NOMO-1 treated with DMSO at 0.1 percent for 48 hours (cell line): ENCODE measurements around the gene ALOX12B.

Experiments used
- DNase-seq: peaks from one replicate; lab custom pipeline; 2025; ENCODE audit not compliant: unreplicated experiment; lab: John Stamatoyannopoulos, UW

The ALOX12B gene

DNA sequence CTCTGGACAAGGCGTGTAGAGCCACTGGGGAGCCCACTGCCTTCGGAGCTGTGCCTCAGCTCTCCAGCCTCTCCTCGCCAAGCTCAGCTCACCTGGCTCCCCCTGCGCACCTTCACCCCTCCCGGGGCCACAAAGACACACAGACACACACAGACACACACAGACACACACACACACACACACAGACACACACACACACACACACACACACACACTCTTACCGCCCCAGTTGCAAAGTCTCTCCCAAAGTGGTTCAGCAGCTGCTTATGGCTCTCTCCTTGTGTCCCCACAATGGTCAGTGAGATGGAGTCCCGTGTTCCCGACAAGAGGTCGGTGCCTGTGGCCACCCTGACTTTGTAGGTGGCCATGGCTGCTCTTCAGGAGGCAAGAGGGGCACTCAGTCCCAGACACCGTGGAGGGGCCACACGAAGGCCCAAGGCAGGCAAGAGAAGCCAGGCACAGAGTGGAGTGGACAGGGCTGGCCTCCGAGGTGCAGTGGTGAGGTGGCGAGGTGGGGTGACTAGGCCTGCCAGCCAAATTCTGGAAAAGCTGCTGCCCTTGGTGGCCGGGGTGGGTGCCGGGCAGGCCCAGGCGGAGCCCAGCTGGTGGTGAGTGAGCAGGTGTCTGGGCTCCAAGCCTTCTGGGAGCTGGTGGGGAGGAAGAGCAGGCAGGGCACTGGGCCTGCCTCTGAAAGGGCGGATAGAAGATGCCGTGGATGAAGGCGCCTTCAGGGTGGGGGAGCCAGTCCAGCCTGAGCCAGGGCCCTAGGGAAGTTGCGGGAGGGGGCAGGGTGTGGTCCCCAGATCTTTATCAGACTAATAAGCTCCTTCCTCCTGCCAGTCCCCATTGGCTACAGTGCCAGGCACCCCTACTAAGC lies at the start of gene ALOX12B:
ALOX12B (minus strand) TSS at position 642 of the 877 bp plus-strand sequence; CDS start at position 368, 274 bp downstream.
- no peak for DNase-seq

DNA sequence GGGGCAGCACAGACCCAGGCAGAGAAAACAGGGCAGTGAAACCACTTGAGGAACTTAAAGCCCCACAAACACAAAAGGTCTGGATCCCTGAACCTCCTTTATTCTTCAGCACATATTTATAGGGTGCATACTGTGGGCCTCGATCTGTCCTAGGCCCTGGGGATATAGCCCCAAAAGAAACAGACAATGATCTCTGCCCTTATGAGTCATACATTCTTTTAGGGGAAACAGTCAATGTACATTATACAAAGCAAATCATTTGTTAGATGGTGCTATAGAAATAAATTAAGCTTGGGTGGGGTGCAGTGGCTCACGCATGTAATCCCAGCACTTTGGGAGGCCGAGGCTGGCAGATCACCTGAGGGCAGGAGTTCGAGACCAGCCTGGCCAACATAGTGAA lies 46.4 kb upstream of the ALOX12B start:
- DNase-seq, result no peak

DNA sequence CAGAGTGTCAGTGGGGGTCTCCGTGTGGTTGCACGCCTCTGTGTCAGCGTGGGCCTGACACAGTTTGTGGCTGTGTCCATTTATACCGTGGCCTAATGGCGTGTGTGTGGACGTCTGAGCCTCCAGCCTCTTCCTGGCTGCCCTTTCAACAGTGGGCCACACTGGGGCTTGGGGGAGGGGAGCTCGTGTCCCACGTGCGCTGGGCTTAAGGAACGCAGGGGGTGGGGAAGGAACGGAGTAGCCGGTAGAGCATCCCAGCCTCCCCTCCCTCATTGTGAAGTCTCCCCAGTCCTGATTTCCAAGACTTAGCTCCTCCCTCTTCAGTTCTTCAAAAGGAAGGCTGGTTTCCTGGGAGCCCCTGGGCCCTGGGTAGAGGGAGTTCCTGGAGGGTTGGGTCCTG lies 45.9 kb upstream of the ALOX12B start:
- DNase-seq, result no peak

DNA sequence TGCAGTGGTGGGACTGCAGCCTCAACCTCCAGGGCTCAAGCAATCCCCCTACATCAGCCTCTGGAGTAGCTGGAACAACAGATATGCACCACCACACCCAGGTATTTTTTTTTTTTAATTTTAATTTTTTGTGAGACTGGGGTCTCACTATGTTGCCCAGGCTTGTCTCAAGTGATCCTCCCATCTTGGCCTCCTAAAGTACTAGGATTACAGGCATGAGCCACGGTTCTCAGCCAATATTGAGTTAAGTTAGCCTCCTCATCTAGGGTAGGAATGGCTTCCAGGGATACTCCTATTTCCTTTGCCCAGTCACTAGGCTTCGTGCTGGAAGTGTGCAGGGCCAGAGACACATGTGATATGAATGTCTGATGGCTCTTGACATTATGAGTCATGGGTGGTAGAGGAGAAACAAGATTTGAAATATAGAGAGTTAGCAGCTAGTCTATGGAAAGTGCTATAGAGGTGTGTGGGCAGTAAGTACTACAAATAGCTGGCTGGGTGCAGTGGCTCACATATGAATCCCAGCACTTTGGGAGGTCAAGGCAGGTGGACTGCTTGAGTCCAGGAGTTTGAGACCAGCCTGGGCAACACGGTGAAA lies 44.4 kb upstream of the ALOX12B start:
- DNase-seq, result no peak

DNA sequence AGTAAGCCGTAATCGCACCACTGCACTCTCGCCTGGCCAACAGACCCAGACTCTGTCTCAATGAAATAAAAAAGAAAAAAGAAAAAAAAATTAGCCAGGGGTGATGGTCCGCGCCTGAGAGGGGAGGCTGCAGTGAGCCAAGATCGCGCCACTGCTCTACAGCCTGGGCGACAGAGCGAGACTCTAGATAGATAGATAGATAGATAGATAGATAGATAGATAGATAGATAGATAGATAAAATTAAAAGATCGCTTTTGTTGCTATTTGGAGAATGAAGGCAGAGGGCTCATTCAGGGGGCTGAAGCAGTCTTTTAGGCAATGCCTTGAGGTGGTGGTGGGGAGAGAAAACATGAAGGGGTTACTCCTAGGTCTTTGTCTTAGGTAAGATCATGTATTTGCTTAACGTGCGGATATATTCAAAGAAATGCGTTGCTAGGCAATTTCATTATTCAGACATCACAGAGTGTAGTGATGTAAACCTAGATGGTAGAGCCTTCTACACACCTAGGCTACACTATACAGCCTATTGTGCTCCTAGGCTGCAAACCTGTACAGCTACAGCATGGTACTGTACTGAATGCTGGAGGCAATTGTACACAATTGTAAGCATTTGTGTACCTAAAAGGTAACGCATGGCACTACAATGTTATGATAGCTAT lies 40.7 kb upstream of the ALOX12B start:
- no peak for DNase-seq

DNA sequence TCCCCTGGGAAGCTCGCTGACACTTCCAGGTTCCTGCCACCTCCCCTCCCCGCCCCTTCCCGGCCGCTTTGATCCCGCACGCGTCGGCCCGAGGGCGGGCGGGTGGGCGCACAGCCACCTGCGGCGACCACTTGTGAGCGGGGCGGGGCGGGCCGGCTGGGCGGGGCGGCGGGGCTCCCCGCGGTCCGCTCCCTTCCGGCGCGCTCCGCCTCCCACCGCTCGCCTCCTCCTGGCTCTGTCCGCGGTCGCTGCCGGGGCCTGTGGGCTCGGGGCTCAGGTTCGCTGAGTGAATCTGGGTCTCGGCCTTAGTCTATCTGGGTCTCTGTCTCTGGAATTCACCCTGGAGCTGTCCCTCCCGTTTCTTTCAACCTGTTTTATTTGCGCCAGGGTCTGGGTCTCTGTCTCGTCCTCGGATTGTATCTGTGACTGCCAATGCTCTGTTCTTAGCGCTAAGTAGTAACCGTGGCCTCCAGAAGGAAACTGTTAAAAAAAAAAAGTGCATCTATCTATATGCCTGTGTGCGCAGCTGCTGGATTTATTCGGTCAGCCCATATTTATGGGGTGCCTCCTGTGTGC lies 39.1 kb upstream of the ALOX12B start:
- peak; percentile 31 for DNase-seq

DNA sequence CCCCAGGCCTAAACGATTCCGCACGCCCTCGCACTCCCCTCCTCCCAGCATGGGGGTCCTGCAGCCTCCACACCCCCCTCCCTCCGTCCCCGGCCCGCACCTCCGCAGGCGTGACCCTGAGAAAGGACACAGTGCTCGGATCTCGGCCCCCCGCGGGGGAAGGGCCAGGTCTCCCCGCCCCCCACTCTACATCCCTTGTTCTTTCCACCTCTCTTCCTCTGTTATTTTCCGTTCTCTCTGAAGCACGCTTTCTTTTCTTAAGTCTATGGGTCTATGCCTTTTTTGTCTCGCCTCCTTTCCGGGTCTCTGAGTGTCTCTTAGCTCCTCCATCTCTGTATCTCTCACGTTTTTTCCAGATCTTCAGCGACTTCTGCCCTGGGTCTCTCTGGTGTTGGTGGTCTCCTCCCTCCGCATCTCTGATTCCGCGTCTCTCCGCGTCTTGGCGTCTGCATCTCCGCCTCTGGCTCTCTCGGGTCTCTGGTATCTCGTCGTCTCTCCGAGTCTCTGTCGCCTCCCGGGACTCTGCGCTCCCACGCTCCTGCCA lies 38.5 kb upstream of the ALOX12B start:
- no peak for DNase-seq

DNA sequence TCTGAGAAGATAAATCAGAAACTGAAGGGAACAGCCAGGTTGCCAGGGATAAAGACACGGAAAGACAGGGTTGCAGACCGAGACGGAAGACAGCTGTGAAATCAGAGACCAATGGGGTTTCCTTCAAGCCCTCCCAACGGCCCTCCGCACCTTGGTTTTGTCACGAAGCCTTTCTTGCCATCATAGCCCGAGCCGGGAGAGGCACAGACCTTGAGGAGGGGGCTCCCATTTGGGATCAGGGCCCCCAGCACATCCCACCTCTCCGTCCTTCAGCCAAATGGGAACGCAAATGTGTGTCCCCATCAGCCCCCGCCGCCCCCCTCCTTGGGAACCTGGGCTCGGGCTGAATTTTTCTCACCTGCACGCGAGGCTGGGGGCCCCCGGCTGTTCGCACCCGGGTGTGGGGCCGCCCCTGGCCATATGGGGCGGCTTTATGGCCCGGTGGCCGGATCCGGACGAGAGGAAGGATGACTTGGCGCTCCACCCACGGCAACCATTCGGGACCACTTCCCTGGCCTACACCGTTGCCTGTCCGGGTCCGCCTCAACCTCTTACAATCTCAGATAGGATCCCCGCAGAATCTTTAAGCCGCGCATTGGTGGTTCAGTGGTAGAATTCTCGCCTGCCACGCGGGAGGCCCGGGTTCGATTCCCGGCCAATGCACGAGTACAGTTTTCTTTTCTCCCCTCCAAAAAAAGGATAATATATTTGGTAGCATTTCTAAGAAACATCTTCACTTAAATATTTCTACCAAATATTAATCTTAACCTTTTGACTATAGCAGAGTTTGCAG lies 37.8 kb upstream of the ALOX12B start:
- DNase-seq, result peak; percentile 31

DNA sequence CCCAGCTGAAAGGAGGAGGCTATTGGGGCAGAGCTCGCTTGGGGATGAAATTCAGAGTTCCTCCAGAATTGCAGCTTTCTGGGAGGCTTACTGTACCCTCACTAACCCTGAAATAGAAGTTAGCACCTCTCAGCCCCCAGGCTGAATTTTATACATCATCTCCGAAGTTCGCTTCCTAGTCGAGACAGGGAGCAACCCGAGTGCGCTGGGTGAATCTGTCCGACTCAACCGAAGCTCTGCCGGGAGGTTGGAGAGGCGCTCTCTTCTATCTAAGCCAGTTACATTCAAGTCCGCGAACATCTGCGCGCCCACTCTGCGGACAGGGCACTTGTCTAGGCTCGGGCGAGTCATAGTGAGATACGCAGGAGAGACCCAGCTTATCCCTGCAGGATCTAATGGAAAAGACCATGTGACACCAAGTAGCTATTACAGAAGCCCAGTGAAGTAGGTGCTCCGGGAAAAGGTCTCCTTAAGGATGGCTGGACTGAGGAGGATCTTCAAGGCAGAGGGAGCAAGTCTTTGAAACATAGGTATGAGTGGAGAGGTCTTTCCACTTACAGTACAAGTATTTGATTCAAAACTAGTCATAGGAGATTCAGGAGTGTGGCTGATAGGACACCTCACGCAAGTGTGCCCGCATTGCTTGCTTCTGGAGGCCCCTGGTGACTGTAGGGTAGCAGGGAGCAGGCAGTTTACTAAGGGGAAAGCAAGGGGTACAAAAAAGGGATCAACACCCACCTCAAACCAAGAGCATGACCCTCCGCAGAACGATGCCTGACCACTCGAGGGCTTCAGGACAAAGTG lies 37.0 kb upstream of the ALOX12B start:
- no peak for DNase-seq

DNA sequence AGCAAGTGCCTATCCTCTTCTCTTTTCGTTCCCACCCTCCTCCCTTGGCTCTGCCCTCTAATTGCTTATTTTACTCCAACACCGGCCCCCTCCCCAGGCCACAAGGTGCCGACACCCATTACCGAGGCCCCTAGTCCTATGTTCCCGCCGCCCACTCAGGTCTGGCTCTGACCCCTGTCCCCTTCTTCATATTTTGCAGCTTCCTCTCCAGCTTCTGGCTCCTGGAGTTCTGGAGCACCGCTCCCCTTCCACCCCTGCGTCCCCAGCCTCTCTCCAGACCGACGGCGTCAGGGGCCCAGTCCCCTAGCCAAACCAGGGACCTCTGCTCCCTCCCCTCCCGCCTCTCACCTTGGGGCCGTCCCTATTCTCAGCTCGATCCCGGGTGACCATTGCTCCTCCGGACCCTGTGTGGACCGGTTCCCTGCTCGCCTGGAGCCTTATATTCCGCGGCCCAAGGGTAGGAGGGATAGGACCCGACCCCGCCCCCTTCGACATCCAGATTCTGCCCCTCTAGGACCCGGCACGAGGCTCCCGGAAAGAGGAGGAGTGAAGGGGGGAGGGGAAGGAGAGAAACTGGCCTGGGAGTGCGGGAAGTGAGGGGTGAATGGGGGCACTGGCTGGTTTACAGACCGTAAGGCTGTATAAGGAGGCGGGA lies 36.3 kb upstream of the ALOX12B start, which contains the start of gene HES7:
HES7 (minus strand) TSS at position 412 of the 655 bp plus-strand sequence; CDS start at position 390, 22 bp downstream.
- DNase-seq, result no peak

DNA sequence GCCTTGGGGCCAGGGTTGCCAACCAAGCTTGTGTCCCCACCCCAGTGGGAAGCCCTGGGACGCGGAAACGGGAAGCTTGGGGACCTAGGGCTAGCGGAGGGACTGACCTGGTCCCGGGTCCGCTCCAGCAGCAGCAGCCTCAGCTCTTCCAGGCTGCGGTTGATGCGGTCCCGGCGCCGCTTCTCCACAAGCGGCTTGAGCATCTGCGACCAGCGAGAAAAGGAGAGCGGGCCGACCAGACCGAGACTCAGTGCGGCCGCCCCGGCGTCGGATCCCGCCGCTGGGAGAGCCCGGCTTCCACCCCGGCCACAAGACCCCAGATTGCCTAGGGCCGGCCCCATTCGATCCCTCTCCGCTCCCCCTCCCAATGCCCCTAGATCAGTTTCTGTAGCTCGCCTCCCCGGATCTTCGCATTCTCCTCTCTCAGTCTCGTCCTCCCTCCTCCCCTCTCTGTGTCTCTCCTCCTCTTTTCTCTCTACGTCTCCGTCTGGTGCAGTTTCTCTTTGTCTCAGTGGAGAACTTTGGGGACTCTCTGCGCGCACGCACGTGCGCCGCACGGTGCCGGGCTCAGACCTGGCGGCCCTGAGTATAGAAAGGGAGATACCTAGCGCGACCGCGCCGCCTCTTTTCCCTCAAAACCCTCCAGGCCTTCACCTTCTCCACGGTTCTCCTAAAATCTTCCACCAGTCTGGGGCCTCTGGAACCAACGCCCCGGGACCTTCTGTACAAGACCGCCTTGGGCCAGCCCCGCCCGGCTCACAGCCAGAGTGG lies 35.6 kb upstream of the ALOX12B start:
- DNase-seq, result no peak

DNA sequence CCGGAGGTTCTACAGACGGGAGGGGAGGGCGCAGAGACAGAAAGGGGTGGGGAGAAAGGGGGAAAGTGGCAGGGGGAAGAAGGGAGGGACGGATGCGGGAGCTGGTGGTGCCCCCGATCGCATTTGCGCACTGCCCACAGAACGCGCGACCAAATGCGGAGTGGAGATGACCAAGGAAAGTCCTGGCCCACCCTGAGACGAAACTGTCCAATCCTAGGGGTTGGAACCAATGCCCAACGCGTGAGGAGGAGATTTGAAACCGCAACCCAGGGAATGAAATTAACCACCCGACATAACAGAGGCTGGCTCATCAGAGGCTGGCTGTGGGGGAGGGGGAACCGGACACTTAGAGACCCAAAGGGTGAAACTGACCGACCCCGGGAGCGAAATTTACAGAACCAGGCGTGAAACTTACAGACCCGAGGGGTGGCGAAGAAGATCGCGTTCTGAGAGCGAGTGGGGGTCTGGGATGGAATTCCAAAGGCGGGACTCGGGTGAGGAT lies 35.0 kb upstream of the ALOX12B start:
- no peak for DNase-seq

DNA sequence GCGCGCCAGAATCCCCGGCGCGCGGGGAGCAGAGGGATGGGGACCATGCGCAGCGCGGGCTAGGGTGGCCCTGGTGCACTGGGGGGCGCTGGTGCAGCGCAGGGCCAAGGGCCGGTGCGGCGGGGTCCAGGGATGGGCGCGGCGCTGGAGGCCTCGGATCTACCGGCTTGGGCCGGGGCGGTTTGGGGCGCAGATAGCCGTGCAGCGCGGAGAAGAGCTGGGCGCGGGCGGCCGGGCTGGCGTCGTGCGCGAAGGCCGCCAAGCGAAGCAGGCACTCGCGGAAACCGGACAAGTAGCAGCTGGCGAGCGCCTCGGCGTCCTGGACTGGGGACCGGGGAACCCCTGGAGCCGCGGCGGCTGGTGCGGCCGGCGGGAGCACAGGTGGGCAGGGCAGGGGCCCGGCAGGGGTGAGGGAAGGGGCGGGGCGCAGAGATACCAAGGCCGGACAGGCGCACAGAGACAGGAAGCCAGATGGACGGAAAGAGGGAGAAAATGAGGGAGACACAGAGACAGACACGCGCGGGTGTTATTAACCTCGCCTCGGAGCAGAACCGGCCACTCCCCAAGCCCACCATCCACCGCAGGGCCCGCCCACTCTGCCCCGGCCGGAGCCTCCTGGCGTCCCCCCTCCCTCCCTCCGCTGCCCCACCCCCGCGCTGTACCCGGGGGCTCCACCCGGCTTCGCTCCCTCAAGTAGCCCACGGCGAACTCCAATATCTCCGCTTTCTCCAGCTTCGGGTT lies 34.3 kb upstream of the ALOX12B start:
- peak; percentile 44 for DNase-seq

DNA sequence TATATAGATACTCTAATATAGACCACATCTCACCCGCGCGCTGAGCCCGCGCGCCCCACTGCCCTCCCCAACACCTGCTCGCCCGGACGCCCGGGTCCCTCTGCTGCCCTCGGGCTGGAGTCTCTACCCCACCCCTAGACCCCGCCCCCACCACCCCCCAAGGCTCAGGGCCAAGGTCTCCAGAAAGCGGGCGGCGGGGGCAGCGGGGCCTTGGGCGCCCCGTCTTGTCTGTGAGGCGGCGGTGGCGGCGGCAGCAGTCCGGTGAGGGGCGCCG lies 33.8 kb upstream of the ALOX12B start:
- DNase-seq, result no peak

DNA sequence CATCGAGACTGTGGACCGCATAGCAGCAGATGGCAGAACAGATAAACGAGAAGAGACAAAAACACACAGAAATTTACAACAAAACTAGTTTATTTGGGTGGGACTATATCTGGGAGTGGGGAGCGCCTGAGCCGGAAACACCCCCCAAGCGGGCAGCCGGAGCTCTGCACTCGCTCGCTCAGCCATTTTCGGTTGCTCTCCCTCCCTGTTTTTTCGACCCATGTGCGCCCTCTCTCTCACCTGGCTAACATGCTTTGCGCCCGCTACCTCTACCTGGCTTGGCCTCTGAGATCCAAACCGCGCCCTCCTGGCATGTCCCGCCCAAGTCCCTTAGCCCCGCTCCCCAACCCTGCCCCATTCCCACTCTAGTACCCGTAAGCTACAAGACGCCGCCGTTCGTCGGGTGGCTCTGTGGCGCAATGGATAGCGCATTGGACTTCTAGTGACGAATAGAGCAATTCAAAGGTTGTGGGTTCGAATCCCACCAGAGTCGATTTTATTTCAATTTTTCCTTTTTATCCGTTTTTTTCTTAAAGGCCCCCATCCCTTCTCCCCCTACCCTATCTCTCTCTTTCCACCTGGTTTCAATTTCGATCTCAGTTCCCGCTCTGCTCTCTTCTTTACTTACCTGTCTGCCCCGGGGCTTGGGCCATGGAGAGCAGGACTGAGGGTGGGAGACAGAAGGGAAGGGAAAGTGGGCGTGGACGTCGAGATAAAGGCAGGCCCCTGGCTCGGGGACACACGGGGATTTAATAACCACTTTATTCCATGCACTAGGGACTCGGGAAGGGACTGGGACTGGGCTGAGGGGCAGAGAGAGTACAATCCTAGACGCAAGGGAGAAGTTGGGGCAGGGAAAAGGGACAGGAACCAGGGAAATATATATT lies 33.2 kb upstream of the ALOX12B start:
- DNase-seq, result peak; percentile 47

DNA sequence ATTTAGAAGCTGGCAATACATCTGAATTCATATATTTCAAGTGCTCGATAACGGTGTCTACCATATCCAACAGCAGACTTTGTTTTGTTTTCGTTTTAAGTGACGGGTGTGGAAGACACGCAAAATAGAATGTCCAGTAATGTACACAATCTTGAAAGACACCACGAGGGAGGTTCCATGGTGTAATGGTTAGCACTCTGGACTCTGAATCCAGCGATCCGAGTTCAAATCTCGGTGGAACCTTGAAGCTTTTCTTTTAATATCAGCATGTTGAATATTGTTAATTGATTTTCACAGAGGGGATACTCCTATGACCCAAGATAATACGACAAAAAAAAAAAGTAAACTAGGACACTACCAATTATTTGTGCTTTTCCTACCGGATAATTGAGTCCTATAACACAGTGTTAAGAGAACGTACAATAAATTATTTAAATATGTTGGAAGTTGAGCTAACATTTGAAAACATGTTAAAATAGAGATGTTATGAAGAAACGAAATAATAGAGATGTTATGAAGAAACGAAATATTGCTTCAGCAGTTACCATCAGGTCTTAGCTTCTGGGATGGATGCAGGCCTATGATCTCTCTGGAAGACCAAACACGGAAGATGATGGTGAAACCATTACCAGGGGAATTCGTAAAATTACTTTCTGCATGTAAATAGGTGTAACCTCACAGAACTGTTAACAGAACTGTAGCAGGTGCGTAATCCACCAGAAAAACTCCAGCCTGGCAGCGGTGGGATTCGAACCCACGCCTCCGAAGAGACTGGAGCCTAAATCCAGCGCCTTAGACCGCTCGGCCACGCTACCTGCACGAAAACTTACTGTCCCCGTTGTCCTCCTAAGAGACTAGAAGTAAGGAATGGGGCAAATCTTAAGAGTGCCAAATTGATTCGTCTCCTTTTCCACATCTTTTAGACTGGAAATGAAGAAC lies 32.3 kb upstream of the ALOX12B start:
- peak; percentile 81 for DNase-seq
